Measurements from ENCODE around the gene NTSR2. TPM values are rescaled to one million over a fixed set of nuclear protein-coding genes. Genes with fewer than 3 reads are reported as not detected.
A peak's percentile ranks its signal among the peaks of the same experiment; 100 is the strongest.

The NTSR2 gene
- total and polyA plus RNA-seq, 9 donors: not detected

DNA sequence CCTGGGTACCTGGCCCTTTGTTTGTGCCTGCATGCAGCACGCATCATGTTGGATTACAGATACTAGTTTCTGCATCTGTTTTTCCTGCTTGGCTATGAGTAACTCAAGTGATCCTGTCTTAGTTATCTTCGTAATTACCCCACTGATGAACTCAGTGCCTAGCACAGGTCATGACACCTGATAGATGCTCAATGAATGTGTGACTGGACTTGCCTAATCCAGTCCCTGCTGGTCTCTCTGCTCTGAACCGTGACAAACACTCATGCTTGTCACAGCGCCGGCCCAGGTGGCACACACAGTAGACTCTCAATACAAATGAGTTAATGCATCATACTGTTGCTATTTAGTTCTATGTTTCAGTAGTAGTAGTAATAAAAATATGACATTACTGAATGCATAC lies 31.2 kb upstream of the NTSR2 start:
- 89% methylated on average over 2 of the region's 5 CpGs for whole genome bisulfite sequencing (ENCODE audit: insufficient coverage)
- Histone ChIP-seq H3K4me1 (ENCODE audit: control insufficient read depth, insufficient read depth, low read length) (peaks cover 29% of the 10 kb centered on the region), H3K9me3 (replicated peaks; ENCODE audit: control insufficient read depth, low read depth, low read length) (no peaks in the 10 kb centered on the region), H3K4me3 (ENCODE audit: low read length) (no peak overlapping the region), H3K36me3 (ENCODE audit: control insufficient read depth, insufficient read depth, low read length) (no peaks in the 10 kb centered on the region), H3K27me3 (ENCODE audit: control insufficient read depth, insufficient read depth, low read length) (no peaks in the 10 kb centered on the region), H3K27ac (ENCODE audit: low read length) (no peak overlapping the region)
- DNase-seq: no peak

DNA sequence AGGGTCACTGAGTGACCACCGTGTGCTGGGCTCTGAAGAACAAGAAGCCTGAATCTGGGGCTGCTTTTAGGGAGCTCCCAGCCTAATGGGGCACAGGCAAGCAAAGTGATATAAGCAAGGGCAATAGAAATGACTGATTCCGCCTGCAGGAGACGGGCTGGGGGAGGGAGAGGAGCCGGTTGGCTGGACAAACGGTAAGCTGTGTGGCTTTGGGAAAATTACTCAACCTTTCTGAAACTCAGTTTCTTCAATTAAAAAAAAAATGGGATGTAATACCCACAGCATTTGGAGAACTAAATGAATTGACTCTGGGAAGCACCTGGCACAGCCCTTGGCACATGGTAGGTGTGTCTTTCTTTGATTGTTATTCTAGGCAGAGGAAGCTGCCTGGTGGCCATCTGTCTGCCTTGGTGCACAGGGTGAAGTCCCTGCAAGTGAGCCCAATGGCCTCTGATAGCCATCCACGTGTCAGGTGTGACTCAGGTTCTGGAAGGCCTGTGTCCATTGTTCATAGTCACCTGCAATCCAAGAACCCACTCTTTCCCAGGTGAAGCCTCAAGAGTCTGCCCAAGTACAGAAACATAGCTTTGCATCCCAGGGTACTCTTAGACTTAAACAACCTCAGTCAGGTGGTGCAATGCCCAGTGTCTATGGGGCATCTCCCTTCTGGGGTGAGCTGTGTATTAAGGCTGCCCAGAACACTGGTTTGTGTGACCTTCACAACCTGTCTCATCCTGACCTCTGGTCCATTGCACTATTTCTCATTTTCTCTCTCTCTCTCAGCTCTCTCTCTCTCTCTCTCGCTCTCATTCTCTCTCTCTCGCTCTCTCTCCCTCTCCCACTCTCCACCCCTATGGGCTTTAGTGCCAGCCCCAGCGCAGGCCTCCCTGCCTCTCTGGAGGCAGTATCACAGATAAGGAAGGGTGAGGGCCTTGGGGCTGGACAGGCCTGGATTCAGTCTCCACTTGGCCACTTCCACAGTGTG lies 30.0 kb upstream of the NTSR2 start:
- peaks cover 29% of the 10 kb centered on the region for H3K4me1 ChIP-seq (ENCODE audit: control insufficient read depth, insufficient read depth, low read length)
- WGBS (ENCODE audit: insufficient coverage): 79% methylated on average over 2 of the region's 9 CpGs

DNA sequence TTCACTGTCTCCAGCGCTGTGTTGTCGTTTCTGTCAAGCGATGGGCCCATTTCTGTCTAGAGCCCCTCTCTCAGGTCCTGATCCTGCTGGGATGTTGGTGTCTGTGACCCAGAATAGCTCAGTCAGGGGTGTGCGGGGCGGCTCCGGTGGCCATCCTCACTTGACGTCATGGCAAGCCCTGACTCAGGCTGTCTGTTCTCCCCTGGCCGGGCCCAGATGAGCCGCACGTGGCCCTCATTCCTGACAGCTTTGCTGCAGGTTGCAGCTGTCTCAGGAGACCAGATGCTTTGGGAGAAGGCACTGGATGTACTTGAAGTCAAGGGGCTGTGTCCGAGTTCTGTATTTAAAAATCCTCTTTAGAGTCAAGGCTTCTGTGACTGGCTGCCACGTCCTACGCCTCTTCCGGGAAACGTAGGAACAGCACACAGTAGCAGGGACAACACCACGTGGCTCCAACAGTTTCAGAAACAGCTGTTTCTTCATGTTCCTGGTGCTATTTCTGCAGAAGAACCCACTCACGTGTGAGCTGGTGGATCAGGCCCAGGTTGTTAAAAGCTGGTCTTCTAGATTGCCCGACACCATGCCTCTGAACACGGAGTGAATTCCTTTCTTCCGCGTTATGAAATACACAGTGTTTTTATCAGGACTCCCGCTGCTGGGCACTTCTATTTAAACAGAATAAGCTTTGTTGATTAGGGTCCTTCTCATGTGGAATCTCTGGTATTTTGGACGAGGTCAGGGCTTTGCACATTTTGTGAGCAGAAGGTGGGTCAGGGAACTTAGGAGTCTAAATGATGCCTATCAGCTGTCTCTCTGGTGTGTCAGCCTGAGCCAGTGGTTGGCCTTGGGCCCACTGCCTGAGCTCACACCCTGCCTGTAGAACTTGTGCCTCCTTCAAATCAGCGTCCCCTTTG lies 28.3 kb upstream of the NTSR2 start:
- Histone ChIP-seq H3K4me3 (ENCODE audit: low read length) (no peak overlapping the region), H3K27ac (ENCODE audit: low read length) (peak overlapping the region; percentile 69), H3K9me3 (replicated peaks; ENCODE audit: control insufficient read depth, low read depth, low read length) (no peaks in the 10 kb centered on the region), H3K27me3 (ENCODE audit: control insufficient read depth, insufficient read depth, low read length) (no peaks in the 10 kb centered on the region), H3K36me3 (ENCODE audit: control insufficient read depth, insufficient read depth, low read length) (no peaks in the 10 kb centered on the region), H3K4me1 (ENCODE audit: control insufficient read depth, insufficient read depth, low read length) (peaks cover 29% of the 10 kb centered on the region)
- peak; percentile 78 for DNase-seq
- WGBS (ENCODE audit: insufficient coverage): 62% methylated on average over 22 of the region's 24 CpGs

More for the DNA sequence above, 30.0 kb upstream of the NTSR2 start:
- Histone ChIP-seq H3K4me3 (ENCODE audit: low read length) (no peak overlapping the region), H3K27me3 (ENCODE audit: control insufficient read depth, insufficient read depth, low read length) (no peaks in the 10 kb centered on the region), H3K27ac (ENCODE audit: low read length) (no peak overlapping the region), H3K9me3 (replicated peaks; ENCODE audit: control insufficient read depth, low read depth, low read length) (no peaks in the 10 kb centered on the region), H3K36me3 (ENCODE audit: control insufficient read depth, insufficient read depth, low read length) (no peaks in the 10 kb centered on the region)
- DNase-seq: no peak

DNA sequence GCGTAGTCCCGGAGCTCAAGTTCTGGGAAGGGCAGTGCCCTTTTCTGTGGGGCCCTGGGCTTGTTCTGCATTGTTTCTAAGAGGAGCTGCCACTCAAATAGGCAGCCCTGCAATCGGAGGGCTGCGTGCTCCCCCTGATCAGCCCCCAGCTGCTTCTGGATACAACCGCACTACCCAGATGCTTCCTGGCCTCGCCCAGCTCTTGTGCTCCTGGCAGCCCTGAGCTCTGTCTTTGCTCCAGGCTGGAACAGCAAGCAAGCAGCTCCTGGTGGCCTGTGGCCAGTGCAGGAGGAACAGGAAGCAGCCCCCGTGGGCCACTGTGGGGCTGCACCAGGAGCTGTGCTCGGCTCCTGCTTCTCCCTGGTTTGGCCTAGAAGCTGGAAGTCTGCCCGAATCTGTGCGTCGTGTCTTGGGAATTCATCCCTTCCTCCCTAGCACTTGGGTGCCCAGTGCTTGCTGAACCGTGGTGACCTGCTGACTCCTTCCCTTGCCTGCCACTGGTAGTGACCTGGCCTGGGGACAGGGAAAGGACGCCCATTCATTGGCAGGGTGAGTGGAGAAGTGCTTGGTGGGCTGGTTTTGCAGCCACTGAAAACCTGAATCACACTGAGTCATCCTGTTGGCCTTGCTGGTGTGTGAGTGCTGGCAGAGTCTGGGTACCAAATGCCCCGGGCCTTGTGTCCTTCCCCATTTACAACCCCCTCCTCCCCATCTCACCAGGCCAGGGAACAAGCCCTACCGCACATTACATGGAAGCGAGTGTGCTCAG lies 27.3 kb upstream of the NTSR2 start:
- H3K9me3 ChIP-seq (replicated peaks; ENCODE audit: control insufficient read depth, low read depth, low read length): no peaks in the 10 kb centered on the region
- H3K27me3 ChIP-seq (ENCODE audit: control insufficient read depth, insufficient read depth, low read length): no peaks in the 10 kb centered on the region
- DNase-seq: peak; percentile 58
- no peak overlapping the region for H3K4me3 ChIP-seq (ENCODE audit: low read length)
- 47% methylated on average over 12 of the region's 16 CpGs for WGBS (ENCODE audit: insufficient coverage)
- H3K36me3 ChIP-seq (ENCODE audit: control insufficient read depth, insufficient read depth, low read length): no peaks in the 10 kb centered on the region
- H3K4me1 ChIP-seq (ENCODE audit: control insufficient read depth, insufficient read depth, low read length): peaks cover 29% of the 10 kb centered on the region
- peak overlapping the region; percentile 69 for H3K27ac ChIP-seq (ENCODE audit: low read length)

DNA sequence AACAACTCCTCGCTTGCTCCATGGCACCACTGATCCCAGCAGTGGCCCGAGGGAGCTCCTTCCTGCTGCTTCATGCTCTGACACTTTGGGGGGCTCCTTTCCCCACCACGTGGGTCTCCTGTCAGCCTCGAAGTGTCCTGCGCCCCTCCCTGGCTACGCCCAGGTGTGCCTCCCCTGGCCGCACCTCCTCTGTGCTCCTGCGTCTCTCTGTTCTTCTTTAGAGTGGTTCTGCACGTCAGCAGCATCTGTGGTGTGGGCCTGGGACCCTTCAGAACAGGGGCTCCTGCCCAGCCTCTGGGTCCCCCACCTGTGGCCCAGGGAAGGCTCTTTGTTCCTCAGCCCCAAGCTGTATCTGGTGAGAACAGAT lies 26.7 kb upstream of the NTSR2 start:
- WGBS (ENCODE audit: insufficient coverage): 61% methylated on average over 9 of the region's 9 CpGs
- H3K4me3 ChIP-seq (ENCODE audit: low read length): no peak overlapping the region
- H3K27ac ChIP-seq (ENCODE audit: low read length): no peak overlapping the region

DNA sequence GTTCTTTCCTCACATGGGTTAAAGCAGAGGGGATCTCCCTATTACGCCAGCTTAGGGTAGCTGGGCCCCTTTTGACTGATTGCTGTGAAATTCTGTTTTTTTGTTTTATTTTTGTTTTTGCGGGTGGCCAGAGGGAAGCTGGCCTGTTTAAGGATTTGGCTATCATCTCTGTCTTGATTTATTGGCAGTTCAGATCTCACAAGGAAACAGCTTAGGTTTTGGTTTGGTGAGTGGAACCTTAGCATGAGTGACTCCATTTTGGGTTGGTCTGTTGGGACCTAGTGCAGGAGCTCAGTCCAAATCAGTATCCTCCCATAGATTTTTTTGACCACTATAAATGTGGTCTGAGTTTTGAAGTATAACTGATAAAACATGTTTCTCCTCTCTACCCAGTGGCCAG lies 25.6 kb upstream of the NTSR2 start:
- Histone ChIP-seq H3K27ac (ENCODE audit: low read length) (no peak overlapping the region), H3K9me3 (replicated peaks; ENCODE audit: control insufficient read depth, low read depth, low read length) (no peaks in the 10 kb centered on the region), H3K36me3 (ENCODE audit: control insufficient read depth, insufficient read depth, low read length) (no peaks in the 10 kb centered on the region), H3K27me3 (ENCODE audit: control insufficient read depth, insufficient read depth, low read length) (no peaks in the 10 kb centered on the region), H3K4me3 (ENCODE audit: low read length) (no peak overlapping the region), H3K4me1 (ENCODE audit: control insufficient read depth, insufficient read depth, low read length) (peaks cover 27% of the 10 kb centered on the region)
- no peak for DNase-seq
- no CpG with 5 or more reads among the region's 2 CpGs for WGBS (ENCODE audit: insufficient coverage)

More for the DNA sequence above, 26.7 kb upstream of the NTSR2 start:
- H3K4me1 ChIP-seq (ENCODE audit: control insufficient read depth, insufficient read depth, low read length): peaks cover 29% of the 10 kb centered on the region
- no peak for DNase-seq
- no peaks in the 10 kb centered on the region for H3K36me3 ChIP-seq (ENCODE audit: control insufficient read depth, insufficient read depth, low read length)
- H3K27me3 ChIP-seq (ENCODE audit: control insufficient read depth, insufficient read depth, low read length): no peaks in the 10 kb centered on the region
- no peaks in the 10 kb centered on the region for H3K9me3 ChIP-seq (replicated peaks; ENCODE audit: control insufficient read depth, low read depth, low read length)

DNA sequence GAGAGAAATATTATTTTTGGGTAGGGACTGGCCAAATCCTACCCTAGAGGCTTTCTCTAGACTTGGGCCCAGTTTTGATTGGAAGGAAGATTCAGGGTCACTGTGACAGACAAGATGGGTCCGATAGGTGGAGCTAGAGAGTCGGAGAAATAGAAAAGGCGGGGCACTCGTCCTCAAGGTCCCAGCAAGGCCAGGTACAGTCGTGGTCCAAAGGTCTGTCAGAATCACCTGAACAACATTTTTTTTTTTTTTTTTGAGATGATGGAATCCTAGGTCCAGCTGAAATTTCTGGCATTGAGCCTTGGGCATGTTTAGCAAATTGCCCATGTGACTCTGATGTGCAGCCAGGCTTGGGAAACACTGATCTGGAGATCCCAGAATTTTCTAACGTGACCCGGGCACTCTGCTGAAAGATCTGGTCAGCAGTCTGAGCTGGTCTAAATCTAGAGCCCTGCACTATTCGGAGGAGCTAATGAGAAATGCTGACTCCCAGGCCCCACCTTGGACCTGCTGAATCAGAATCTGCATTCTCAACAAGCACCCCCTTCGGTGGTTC lies 23.0 kb upstream of the NTSR2 start:
- Histone ChIP-seq H3K4me1 (ENCODE audit: control insufficient read depth, insufficient read depth, low read length) (peaks cover 21% of the 10 kb centered on the region), H3K4me3 (ENCODE audit: low read length) (no peak overlapping the region), H3K36me3 (ENCODE audit: control insufficient read depth, insufficient read depth, low read length) (no peaks in the 10 kb centered on the region), H3K9me3 (replicated peaks; ENCODE audit: control insufficient read depth, low read depth, low read length) (no peaks in the 10 kb centered on the region), H3K27ac (ENCODE audit: low read length) (no peak overlapping the region), H3K27me3 (ENCODE audit: control insufficient read depth, insufficient read depth, low read length) (no peaks in the 10 kb centered on the region)
- peak; percentile 84 for DNase-seq
- WGBS (ENCODE audit: insufficient coverage): 28% methylated on average over 9 of the region's 9 CpGs

DNA sequence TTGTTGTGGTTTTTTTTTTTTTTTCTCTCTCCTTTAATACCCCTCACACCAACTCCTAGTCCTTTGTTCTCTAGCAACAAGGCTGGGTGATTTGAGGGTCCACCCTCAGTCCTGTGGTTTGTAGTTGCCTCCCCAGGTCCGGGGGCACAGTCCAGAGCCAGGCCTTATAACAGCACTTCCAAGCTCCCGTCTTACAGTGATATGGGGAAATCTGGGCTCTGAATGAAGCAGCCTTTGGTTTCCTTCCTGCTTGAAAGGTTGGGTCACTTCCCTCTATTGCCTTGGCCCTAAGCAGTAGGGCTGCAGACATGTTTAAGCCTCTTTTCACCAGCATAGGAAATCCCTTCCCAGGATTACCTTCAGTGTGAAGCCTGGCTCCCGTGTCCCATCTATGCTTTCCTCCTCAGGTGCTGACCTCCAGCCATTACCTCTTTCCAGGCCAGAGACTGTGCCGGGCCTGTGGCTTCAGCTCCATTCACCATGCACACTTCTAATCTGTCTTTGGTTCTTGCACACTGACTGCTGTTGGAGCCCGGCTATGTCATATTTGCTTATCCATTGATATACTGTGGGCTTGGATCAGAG lies 21.2 kb upstream of the NTSR2 start:
- Histone ChIP-seq H3K27me3 (ENCODE audit: control insufficient read depth, insufficient read depth, low read length) (peaks cover 4% of the 10 kb centered on the region), H3K4me3 (ENCODE audit: low read length) (no peak overlapping the region), H3K4me1 (ENCODE audit: control insufficient read depth, insufficient read depth, low read length) (peaks cover 6% of the 10 kb centered on the region), H3K27ac (ENCODE audit: low read length) (no peak overlapping the region), H3K36me3 (ENCODE audit: control insufficient read depth, insufficient read depth, low read length) (no peaks in the 10 kb centered on the region), H3K9me3 (replicated peaks; ENCODE audit: control insufficient read depth, low read depth, low read length) (no peaks in the 10 kb centered on the region)
- 60% methylated on average over 3 of the region's 5 CpGs for WGBS (ENCODE audit: insufficient coverage)
- DNase-seq: no peak
